Vagina (tissue), 2 donors: ENCODE results near the gene PPL.

ENCODE experiments used
- POLR2AphosphoS5 ChIP-seq, 2 donors: sonication (generic); formaldehyde crosslinking; IDR thresholded peaks; one replicate each; pipeline ENCODE4 v1.9.0; 2017; ENCODE audit warnings: antibody characterized with exemption in 2 of 2, mild to moderate bottlenecking in 2 of 2, low read depth in 1 of 2; ENCODE audit not compliant: insufficient read depth in 1 of 2
- TF ChIP-seq, protein P1 (sequence below), 3 experiments: fragments of 450-650 bp in 2 of 3; fragments of 200-600 bp in 1 of 3; sonication (generic) in 1 of 3; IDR thresholded peaks; one replicate each; pipeline ENCODE4 v1.5.1; 2017 to 2019; ENCODE audit warnings: antibody characterized with exemption in 3 of 3, mild to moderate bottlenecking in 2 of 3, moderate library complexity in 2 of 3

- no peak for TF ChIP-seq POLR2AphosphoS5 (IDR thresholded peaks at IDR 0.05; ENCODE audit: insufficient read depth in 1 of 2, low read depth in 1 of 2)
- TF ChIP-seq, protein P1, sequence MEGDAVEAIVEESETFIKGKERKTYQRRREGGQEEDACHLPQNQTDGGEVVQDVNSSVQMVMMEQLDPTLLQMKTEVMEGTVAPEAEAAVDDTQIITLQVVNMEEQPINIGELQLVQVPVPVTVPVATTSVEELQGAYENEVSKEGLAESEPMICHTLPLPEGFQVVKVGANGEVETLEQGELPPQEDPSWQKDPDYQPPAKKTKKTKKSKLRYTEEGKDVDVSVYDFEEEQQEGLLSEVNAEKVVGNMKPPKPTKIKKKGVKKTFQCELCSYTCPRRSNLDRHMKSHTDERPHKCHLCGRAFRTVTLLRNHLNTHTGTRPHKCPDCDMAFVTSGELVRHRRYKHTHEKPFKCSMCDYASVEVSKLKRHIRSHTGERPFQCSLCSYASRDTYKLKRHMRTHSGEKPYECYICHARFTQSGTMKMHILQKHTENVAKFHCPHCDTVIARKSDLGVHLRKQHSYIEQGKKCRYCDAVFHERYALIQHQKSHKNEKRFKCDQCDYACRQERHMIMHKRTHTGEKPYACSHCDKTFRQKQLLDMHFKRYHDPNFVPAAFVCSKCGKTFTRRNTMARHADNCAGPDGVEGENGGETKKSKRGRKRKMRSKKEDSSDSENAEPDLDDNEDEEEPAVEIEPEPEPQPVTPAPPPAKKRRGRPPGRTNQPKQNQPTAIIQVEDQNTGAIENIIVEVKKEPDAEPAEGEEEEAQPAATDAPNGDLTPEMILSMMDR (IDR thresholded peaks at IDR 0.05): no peak
These were observed 77.1 kb downstream of the PPL start for GRCh38 chr16:4859900-4860255.
